HL-60/S4 treated with phorbol 12-myristate 13-acetate at 8.2 ng/mL for 4 days and 3 days (cell line): Measurements from ENCODE around the gene MORC4.

Experiments used
- in situ Hi-C: fragments of 300-500 bp; cut with MboI; formaldehyde crosslinking; loops from 2 replicates; pipeline ENCODE4 v1.15.0; 2022; ENCODE audit warnings: low sequenced_read_pairs

Gene MORC4

GRCh38 chrX:106952988-106953387 lies 47.0 kb downstream of the MORC4 start:
- in situ Hi-C loops = no loop called here

- in situ Hi-C loops = no loop called here
These were observed 47.5 kb downstream of the MORC4 start for GRCh38 chrX:106952538-106952937.

GRCh38 chrX:106952089-106952488 lies 47.9 kb downstream of the MORC4 start:
- in situ Hi-C loops = no loop called here

- in situ Hi-C loops = no loop called here
These were observed 48.8 kb downstream of the MORC4 start for GRCh38 chrX:106951230-106951629.

GRCh38 chrX:106950381-106950780 lies 49.6 kb downstream of the MORC4 start:
- in situ Hi-C loops = no loop called here

GRCh38 chrX:106949366-106949765 lies 50.6 kb downstream of the MORC4 start:
- in situ Hi-C loops = no loop called here

- in situ Hi-C loops = no loop called here
These were observed 51.4 kb downstream of the MORC4 start for GRCh38 chrX:106948641-106949040.

- in situ Hi-C loops = no loop called here
These were observed 53.5 kb downstream of the MORC4 start for GRCh38 chrX:106946464-106946863.

GRCh38 chrX:106940068-106940467 lies 59.9 kb downstream of the MORC4 start:
- in situ Hi-C loops = no loop called here

- in situ Hi-C loops = no loop called here
These were observed 60.4 kb downstream of the MORC4 start for GRCh38 chrX:106939566-106939965.

- in situ Hi-C loops = no loop called here
These were observed 63.8 kb downstream of the MORC4 start for GRCh38 chrX:106936246-106936645.

GRCh38 chrX:106935175-106935574 lies 64.8 kb downstream of the MORC4 start:
- in situ Hi-C loops = no loop called here

GRCh38 chrX:106933538-106933961 lies 66.5 kb downstream of the MORC4 start:
- in situ Hi-C loops = no loop called here

GRCh38 chrX:106932960-106933537 lies 67.0 kb downstream of the MORC4 start:
- in situ Hi-C loops = no loop called here

GRCh38 chrX:106932492-106932923 lies 67.5 kb downstream of the MORC4 start:
- in situ Hi-C loops = no loop called here

GRCh38 chrX:106931831-106932491 lies 68.1 kb downstream of the MORC4 start:
- in situ Hi-C loops = no loop called here

GRCh38 chrX:106928227-106928626 lies 71.8 kb downstream of the MORC4 start:
- in situ Hi-C loops = no loop called here

GRCh38 chrX:106927700-106928099 lies 72.3 kb downstream of the MORC4 start:
- in situ Hi-C loops = no loop called here

- in situ Hi-C loops = no loop called here
These were observed 73.0 kb downstream of the MORC4 start for GRCh38 chrX:106927023-106927422.

GRCh38 chrX:106921637-106922036 lies 78.4 kb downstream of the MORC4 start:
- in situ Hi-C loops = no loop called here

- in situ Hi-C loops = no loop called here
These were observed 80.0 kb downstream of the MORC4 start, which contains the start of gene CLDN2 for GRCh38 chrX:106919932-106920452. TSS of gene CLDN2 (plus strand) at chrX:106920402. CDS start at chrX:106928229, 7,827 bp downstream.

GRCh38 chrX:106917830-106918500 lies 82.0 kb downstream of the MORC4 start:
- in situ Hi-C loops = no loop called here
